Activated T-cell treated with anti-CD3 and anti-CD28 coated beads, Interleukin-2, amount 50 U/mL, for 72 hours (primary cell): ENCODE data around the gene RAD1. TPM values are rescaled to one million over a fixed set of nuclear protein-coding genes. Genes with fewer than 3 reads are reported as not detected.
A peak's percentile ranks its signal among the peaks of the same experiment; 100 is the strongest.

Experiments used
- ATAC-seq, 2 donors: fragments of 150-1000 bp; cut with Tn5 transposase; replicated peaks in 1 of 2; 2 replicates each; pipeline ENCODE4 v1.10.0; 2021; ENCODE audit warnings: moderate library complexity in 2 of 2, mild to moderate bottlenecking in 1 of 2
- DNase-seq, 2 donors: peaks; one replicate each; pipeline ENCODE4 v3.0.0; 2021 to 2022; ENCODE audit warnings: mixed read lengths in 1 of 2
- H3K27ac Mint-ChIP-seq: one replicate; pipeline ENCODE4 v1.8.0; 2022; ENCODE audit warnings: mild to moderate bottlenecking, moderate library complexity, mixed read lengths
- H3K27me3 Mint-ChIP-seq: one replicate; pipeline ENCODE4 v1.8.0; 2022; ENCODE audit warnings: low read depth, mixed read lengths
- H3K36me3 Mint-ChIP-seq, 2 donors: one replicate each; pipeline ENCODE4 v1.8.0; 2022; ENCODE audit warnings: mixed read lengths in 2 of 2, mild to moderate bottlenecking in 1 of 2; ENCODE audit not compliant: insufficient read depth in 2 of 2
- H3K4me1 Mint-ChIP-seq: one replicate; pipeline ENCODE4 v1.8.0; 2022; ENCODE audit warnings: low read depth, mixed read lengths
- H3K4me3 Mint-ChIP-seq, 2 donors: one replicate each; pipeline ENCODE4 v1.8.0; 2022; ENCODE audit warnings: mild to moderate bottlenecking in 2 of 2, mixed read lengths in 2 of 2, moderate library complexity in 2 of 2
- H3K9me3 Mint-ChIP-seq, 2 donors: one replicate each; pipeline ENCODE4 v1.8.0; 2022; ENCODE audit warnings: mixed read lengths in 2 of 2
- total RNA-seq, 2 donors: library from RNA; stranded (reverse); gene quantifications; one replicate each; pipeline ENCODE4 v1.2.3, GENCODE V29; 2022

RAD1 gene
- total RNA-seq, 2 donors from 2014 or later, result 36.8 to 43.8 TPM

DNA sequence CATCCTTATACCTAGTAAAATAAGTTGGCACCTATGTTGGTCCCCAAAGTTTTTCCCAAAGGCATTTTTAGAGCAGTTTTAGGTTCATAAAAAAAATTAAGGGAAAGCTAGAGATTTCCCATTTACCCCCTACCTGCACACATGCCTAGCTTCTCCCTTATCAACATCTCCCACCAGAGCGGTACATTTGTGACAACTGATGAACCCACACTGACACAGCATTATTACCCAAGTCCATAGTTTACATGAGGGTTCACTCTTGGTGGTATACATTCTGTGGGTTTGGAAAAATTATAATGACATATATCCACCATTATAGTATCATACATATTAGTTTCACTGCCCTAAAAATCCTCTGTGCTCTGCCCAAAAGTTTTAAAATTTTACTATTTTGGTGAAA lies 12.0 kb downstream of the RAD1 start:
- Mint-ChIP-seq H3K36me3 (no peaks in the 10 kb centered on the region), H3K4me1 (no peaks in the 10 kb centered on the region), H3K27ac (no peak overlapping the region), H3K27me3 (no peaks in the 10 kb centered on the region), H3K4me3 (no peak overlapping the region), H3K9me3 (no peaks in the 10 kb centered on the region)
- no peak for ATAC-seq
- no peak for DNase-seq

DNA sequence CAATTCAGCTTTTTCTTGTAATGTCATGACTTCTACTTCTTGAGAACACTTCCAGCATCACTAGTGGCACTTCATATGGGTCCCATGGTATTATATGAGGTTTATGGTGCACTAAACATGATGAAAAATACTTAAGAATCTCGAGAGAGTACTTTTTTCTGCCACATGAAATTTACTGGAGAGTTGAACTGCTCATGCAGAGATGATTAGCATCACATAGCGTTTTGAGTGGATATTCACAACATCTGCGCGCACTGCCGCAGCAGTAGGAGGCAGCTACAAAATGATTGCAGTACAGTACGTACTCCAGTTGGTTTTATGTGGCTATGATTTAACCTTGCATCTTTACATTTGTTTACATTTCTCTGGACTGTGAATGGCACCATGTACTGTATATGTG lies 14.7 kb downstream of the RAD1 start:
- Mint-ChIP-seq H3K27me3 (no peaks in the 10 kb centered on the region), H3K36me3 (peaks cover 0 to 2% of the 10 kb centered on the region in 2 donors), H3K27ac (no peak overlapping the region), H3K4me1 (no peaks in the 10 kb centered on the region), H3K4me3 (no peak overlapping the region), H3K9me3 (no peaks in the 10 kb centered on the region)
- DNase-seq, result no peak
- ATAC-seq, result no peak

DNA sequence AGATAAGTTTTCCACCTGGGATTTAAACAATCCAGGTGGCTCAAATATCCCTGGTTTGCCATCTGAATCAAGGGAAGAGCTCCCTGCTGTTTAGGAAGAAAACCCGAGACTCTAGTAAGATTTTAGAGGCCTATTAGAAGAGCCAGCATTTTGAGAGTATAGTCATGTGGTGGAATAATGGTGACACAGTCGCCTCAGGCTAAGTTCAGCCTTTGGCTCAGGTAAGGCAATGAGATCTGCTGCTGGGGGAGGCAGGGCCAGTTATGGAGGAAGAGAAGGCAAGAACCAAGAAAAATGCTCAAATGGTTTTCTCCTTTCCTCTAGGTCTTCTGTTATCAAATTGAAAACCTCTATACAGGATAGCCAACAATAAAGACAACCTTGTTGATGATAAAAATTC lies 16.2 kb downstream of the RAD1 start:
- Mint-ChIP-seq H3K27ac (no peak overlapping the region), H3K4me3 (no peak overlapping the region), H3K27me3 (no peaks in the 10 kb centered on the region), H3K4me1 (no peaks in the 10 kb centered on the region), H3K36me3 (peaks cover 0 to 2% of the 10 kb centered on the region in 2 donors), H3K9me3 (no peaks in the 10 kb centered on the region)
- ATAC-seq (no peak), DNase-seq (no peak)

DNA sequence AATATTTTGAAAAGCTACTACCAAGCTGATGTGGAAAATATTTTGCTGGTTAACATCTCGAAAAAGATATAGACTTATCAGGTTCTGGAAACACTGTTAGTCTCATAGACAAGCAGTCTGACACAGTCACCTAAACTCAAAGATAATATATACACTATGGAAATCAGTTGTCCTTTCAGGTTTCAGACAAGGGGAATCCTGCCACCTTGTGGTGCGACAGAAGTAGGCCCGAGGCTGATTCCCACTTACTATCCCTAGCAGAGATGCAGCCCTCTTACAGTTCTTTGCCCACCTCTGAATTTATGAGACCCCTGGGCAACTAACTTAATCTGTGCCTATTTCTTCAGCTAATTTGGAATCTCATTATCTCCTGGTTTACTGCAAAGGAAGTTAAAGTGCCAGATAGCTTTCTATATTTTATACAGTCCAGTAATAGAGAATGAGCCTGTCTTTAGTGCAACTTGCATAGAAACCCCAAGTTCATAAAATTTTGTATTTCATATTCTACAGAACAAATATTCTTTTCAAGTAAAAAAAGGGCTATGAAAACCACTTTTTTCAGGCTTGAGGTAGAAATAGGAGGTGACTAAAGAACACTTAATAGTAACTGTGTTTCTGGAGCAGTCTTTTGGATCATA lies 16.9 kb downstream of the RAD1 start:
- Mint-ChIP-seq H3K4me3 (no peak overlapping the region), H3K4me1 (no peaks in the 10 kb centered on the region), H3K9me3 (no peaks in the 10 kb centered on the region), H3K27me3 (no peaks in the 10 kb centered on the region), H3K27ac (no peak overlapping the region), H3K36me3 (peaks cover 0 to 2% of the 10 kb centered on the region in 2 donors)
- peak; percentile 59 to 69 for ATAC-seq
- DNase-seq, result peak; percentile 53 to 56

DNA sequence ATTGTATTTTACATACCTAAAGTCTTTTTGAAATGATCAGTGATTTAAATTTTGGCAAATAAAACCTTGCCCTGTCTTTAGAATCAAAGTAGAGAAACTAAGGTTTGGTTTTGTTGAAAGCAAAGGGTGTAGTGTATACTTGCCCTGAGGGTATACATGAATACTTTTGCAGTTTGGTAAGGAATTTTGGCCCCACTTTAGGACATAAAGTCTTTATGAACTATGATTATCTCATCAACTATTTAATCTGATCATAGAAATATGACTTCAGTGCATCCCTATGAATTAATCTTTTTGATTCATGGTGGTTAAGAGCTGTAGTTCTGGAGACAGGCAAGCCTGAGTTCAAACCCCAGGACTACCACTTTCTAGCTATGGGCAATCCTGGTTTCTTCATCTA lies 17.7 kb downstream of the RAD1 start:
- no peak overlapping the region for H3K4me3 Mint-ChIP-seq

DNA sequence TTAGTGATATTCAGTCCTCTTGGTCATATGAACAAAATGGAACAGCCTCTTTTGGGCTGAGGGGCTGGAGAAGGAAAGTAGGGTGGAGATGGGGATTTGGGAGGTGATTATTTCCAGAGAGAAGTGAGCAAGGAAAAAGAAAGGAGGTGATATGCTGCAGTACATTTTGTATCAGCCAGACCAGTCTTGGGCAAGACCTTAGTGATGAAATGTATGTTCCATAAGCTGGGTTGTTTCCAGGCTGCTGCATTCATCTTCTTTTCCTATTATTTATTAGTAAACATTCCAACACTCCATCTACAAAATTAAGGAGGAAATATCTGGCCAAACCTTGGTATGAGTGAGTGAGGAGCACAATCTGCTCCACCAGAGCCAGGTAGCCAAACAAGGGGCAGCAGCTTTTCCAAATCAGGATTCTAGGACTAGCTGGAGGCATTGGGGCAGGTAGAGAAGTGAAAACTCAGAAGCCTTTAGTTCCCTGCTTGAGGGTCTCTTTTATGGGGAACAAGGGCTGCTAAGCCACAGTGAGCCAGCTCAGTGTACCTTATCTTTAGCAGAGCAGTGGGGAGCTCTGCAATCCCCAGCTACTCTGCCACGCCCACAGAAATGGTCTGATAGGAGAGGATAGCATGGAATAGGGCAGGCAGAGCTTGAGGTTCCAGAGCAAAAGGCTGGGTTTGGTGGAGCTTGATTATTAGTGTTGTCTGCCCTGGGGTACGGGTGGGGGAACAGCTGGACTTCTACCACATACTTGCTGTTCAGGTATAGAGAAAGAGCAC lies 19.5 kb downstream of the RAD1 start:
- H3K27ac Mint-ChIP-seq, result no peak overlapping the region
- no peaks in the 10 kb centered on the region for H3K27me3 Mint-ChIP-seq
- DNase-seq (no peak), ATAC-seq (no peak)
- no peaks in the 10 kb centered on the region for H3K4me1 Mint-ChIP-seq
- no peaks in the 10 kb centered on the region for H3K9me3 Mint-ChIP-seq
- H3K4me3 Mint-ChIP-seq, result no peak overlapping the region
- H3K36me3 Mint-ChIP-seq, result peaks cover 0 to 2% of the 10 kb centered on the region in 2 donors

More for the DNA sequence above, 17.7 kb downstream of the RAD1 start:
- no peaks in the 10 kb centered on the region for H3K9me3 Mint-ChIP-seq
- DNase-seq (no peak), ATAC-seq (no peak)
- H3K27me3 Mint-ChIP-seq, result no peaks in the 10 kb centered on the region
- no peaks in the 10 kb centered on the region for H3K4me1 Mint-ChIP-seq
- no peak overlapping the region for H3K27ac Mint-ChIP-seq
- peaks cover 0 to 2% of the 10 kb centered on the region in 2 donors for H3K36me3 Mint-ChIP-seq

DNA sequence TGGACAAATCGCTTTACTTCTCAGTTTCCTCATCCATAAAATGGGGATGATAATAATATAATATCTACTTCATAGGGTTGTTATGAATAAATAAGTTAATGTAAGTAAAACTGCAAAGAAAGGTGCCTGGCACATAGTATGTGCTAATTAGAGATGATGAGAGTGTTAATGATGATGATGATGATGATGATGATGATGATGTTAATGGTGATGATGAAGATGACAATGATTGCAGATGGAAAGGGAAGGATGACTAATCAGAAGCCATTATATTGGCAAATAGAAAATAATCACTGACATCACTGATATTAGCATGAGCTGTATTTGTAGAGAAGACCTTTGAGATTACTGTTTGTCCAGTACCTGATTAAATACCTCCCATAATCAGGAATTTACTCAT lies 20.6 kb downstream of the RAD1 start:
- Mint-ChIP-seq H3K4me3 (no peak overlapping the region), H3K27ac (no peak overlapping the region), H3K9me3 (no peaks in the 10 kb centered on the region), H3K36me3 (peaks cover 0 to 2% of the 10 kb centered on the region in 2 donors), H3K4me1 (no peaks in the 10 kb centered on the region), H3K27me3 (no peaks in the 10 kb centered on the region)
- DNase-seq (no peak), ATAC-seq (no peak)

DNA sequence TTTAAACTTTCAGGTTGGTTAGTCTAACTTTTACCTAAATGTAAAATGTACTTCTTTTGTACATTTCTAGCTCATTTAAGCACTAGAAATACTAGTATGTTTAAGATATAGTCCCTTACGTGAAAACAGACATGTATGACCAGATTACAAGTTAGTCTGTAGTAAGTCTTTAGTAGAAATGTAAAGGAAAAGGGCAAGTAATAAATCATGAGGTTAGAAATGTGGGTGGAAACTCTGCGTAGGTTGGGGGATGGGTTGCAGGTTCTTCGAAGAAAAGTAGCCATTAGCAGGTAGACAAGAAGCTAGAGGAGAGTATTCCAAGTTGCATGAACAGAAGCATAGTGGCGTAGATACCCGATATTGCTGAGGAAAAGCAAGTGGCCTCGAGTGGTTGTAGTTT lies 22.9 kb downstream of the RAD1 start:
- Mint-ChIP-seq H3K27me3 (peaks cover under 1% of the 10 kb centered on the region), H3K4me3 (no peak overlapping the region), H3K9me3 (no peaks in the 10 kb centered on the region), H3K36me3 (peaks cover 0 to 2% of the 10 kb centered on the region in 2 donors), H3K27ac (no peak overlapping the region), H3K4me1 (no peaks in the 10 kb centered on the region)
- ATAC-seq (no peak), DNase-seq (no peak)

DNA sequence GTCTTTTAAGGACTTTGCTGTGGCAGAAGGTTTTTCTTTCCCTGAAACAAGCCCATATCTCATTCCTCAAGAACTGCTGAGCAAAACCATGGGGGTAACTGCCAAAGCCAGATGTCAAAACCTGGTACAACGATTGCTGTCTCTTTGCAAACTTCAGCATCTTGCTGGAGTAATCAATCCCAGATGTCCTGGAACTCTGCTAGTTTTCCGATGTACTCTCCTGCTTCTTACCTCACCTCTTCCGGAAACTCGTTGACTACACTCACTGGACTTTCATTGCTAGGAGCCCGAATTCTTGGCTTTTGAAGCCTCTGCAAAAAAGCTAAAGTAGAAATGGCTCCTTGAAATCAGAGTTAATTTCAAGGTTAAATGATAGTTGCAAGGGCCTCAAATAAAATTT lies 23.3 kb downstream of the RAD1 start:
- Mint-ChIP-seq H3K9me3 (no peaks in the 10 kb centered on the region), H3K4me3 (no peak overlapping the region), H3K36me3 (peaks cover 0 to 2% of the 10 kb centered on the region in 2 donors), H3K27me3 (peaks cover 4% of the 10 kb centered on the region), H3K27ac (no peak overlapping the region), H3K4me1 (no peaks in the 10 kb centered on the region)
- no peak for DNase-seq
- ATAC-seq, result no peak

DNA sequence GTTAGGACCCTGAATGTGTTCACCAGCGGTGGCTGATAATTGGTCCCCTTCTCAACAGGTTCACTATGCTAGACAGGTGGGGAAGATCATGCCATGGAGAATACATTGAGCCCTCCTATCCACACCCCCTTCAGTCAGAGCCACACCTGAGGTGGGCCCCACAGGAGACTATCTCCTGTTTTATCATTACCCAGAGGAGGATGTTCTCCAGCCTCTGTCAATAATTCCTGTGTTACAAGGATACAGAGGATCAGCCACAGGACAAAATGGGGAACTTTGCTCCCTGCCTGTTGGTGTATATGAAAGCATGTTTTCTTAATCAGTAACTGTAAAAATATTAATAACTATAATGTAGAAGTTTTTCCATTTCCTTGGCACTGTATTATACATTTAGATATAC lies 25.9 kb downstream of the RAD1 start:
- H3K36me3 Mint-ChIP-seq, result no peaks in the 10 kb centered on the region
- DNase-seq, result no peak
- no peaks in the 10 kb centered on the region for H3K4me1 Mint-ChIP-seq
- H3K4me3 Mint-ChIP-seq, result no peak overlapping the region
- H3K27ac Mint-ChIP-seq, result no peak overlapping the region
- no peak for ATAC-seq
- H3K27me3 Mint-ChIP-seq, result peaks cover 10% of the 10 kb centered on the region
- no peaks in the 10 kb centered on the region for H3K9me3 Mint-ChIP-seq

DNA sequence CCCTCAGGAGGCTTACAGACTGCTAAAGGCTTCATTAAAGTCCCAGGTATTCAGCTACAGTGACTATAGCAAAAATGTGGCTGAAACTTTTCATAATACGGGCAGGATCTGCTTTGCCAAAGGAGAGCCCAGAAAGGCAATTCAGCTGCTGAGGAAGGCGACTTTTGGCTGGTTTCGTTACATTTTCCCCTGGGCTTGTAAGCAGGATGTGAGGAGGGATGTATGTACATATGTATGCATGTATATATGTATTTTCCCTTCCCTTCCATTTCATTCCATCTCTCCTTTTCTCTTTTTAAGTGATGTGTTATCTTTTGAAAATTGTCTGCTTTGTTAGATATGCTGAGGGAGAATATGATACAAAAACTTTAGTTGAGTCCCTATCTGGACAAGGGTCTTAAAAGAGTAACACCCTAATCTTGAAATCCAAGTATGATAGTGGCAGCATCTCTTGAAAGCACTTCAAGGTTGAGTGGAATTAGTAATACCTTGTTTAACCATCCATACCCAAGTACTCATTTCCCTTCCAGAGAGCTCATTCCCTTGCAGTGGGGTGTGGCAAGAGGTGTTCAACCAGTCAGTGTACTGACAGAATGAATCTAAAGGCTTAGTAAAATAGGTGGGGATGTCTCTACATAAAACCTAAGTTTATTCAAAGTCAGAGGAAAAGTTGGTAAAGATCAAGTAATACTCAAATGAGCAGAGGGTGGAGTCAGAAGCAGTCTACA lies 28.7 kb downstream of the RAD1 start:
- ATAC-seq, result peak in 1 of 2 donors; percentile 47
- no peak overlapping the region for H3K4me3 Mint-ChIP-seq

DNA sequence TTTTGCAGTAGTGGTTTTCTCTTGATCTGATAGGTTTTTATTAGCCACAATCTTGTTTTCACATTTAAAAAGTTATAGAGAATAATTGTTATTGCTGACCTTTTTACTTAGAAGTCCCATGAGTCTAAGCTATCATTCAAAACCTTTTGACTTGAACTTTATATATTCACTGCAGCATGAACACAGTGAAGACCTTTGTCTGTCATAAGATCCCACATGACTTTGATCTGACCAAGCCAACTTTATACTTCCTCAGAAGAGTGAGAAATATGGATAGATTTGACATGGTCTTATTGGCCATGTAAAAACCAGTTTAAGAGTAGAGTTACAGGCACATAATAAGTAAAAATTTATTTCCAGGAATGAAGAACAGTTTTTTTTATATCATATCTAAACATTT lies 34.1 kb downstream of the RAD1 start:
- Mint-ChIP-seq H3K4me1 (no peaks in the 10 kb centered on the region), H3K27ac (no peak overlapping the region), H3K4me3 (no peak overlapping the region), H3K27me3 (no peaks in the 10 kb centered on the region), H3K36me3 (peaks cover 0 to 3% of the 10 kb centered on the region in 2 donors), H3K9me3 (peaks cover under 1 to 2% of the 10 kb centered on the region in 2 donors)
- DNase-seq, result no peak
- no peak for ATAC-seq

More for the DNA sequence above, 28.7 kb downstream of the RAD1 start:
- H3K9me3 Mint-ChIP-seq, result no peaks in the 10 kb centered on the region
- no peaks in the 10 kb centered on the region for H3K4me1 Mint-ChIP-seq
- H3K27me3 Mint-ChIP-seq, result peaks cover 10% of the 10 kb centered on the region
- no peaks in the 10 kb centered on the region for H3K36me3 Mint-ChIP-seq
- no peak overlapping the region for H3K27ac Mint-ChIP-seq
- no peak for DNase-seq

DNA sequence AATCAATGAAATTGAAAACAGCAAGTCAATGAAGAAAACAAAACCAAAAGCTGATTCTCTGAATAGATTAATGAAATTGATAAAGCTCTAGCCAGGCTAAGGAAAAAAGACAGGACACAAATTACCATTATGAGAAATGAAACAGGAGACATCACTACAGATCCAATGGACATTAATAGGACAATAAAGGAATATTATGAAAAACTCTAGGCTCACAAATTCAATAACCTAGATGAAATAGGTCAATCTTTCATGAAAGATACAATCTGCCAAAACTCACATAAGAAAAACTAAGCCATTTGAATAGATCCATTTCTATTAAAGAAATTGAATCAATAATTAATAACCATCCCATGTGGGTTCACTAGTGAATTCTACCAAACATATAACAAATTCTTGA lies 39.0 kb downstream of the RAD1 start:
- peaks cover 3% of the 10 kb centered on the region in 2 donors for H3K36me3 Mint-ChIP-seq
- H3K4me1 Mint-ChIP-seq, result no peaks in the 10 kb centered on the region
- DNase-seq (no peak), ATAC-seq (no peak)
- H3K4me3 Mint-ChIP-seq, result no peak overlapping the region
- H3K27ac Mint-ChIP-seq, result no peak overlapping the region
- peaks cover 5% of the 10 kb centered on the region for H3K27me3 Mint-ChIP-seq
- H3K9me3 Mint-ChIP-seq, result peaks cover 2 to 6% of the 10 kb centered on the region in 2 donors
